Esophagus squamous epithelium (tissue), 5 donors: ENCODE results near the gene PRKG1. TPM values are rescaled to one million over a fixed set of nuclear protein-coding genes. Genes with fewer than 3 reads are reported as not detected.

ENCODE experiments used
- DNase-seq: peaks from one replicate; lab custom pipeline; 2025; lab: John Stamatoyannopoulos, UW
- H3K27ac ChIP-seq, 4 donors: fragments of 200-600 bp; sonication (generic); one replicate each; pipeline ENCODE4 v1.5.1; 2016 to 2019; ENCODE audit warnings: mild to moderate bottlenecking in 1 of 4
- H3K27me3 ChIP-seq, 4 donors: fragments of 200-600 bp; sonication (generic); 1 replicate in 3 of 4; 2 replicates in 1 of 4; pipeline versions ENCODE4 v1.5.1 to v1.6.0; 2017 to 2021; ENCODE audit warnings: antibody characterized with exemption in 1 of 4
- H3K36me3 ChIP-seq, 3 donors: fragments of 200-600 bp; sonication (generic); one replicate each; pipeline ENCODE4 v1.5.1; 2016 to 2019
- H3K4me1 ChIP-seq, 3 donors: fragments of 200-600 bp; sonication (generic); one replicate each; pipeline ENCODE4 v1.5.1; 2017 to 2019
- H3K4me3 ChIP-seq, 4 donors: fragments of 200-600 bp; sonication (generic); 1 replicate in 3 of 4; 2 replicates in 1 of 4; pipeline ENCODE4 v1.5.1; 2016 to 2019; ENCODE audit warnings: mild to moderate bottlenecking in 2 of 4, moderate library complexity in 1 of 4
- H3K9me3 ChIP-seq, 3 donors: fragments of 200-600 bp; sonication (generic); one replicate each; pipeline ENCODE4 v1.5.1; 2016 to 2019
- CTCF ChIP-seq, 6 experiments: fragments of 450-650 bp in 4 of 6; fragments of 200-600 bp in 2 of 6; sonication (generic) in 2 of 6; IDR thresholded peaks; one replicate each; pipeline ENCODE4 v1.5.1; 2016 to 2019; ENCODE audit warnings: antibody characterized with exemption in 6 of 6, mild to moderate bottlenecking in 4 of 6, moderate library complexity in 4 of 6
- POLR2A ChIP-seq, 4 donors: fragments of 450-650 bp; IDR thresholded peaks; one replicate each; pipeline ENCODE4 v1.6.1; 2017; ENCODE audit warnings: antibody characterized with exemption in 4 of 4, mild to moderate bottlenecking in 4 of 4, moderate library complexity in 3 of 4
- WGBS, 2 donors: methylation state at CpG; one replicate each; pipeline ENCODE4 v1.1.5; 2018; 5-methylcytosine and 5-hydroxymethylcytosine counted together
- intact Hi-C: fragments of 100-400 bp; cut with DNase I; formaldehyde crosslinking; loops from one replicate; pipeline ENCODE4 v1.15.0; 2022
- total RNA-seq, 4 donors: library from RNA; depleted of rRNA; stranded (reverse); fragments of >200 nt; gene quantifications; one replicate each; pipeline ENCODE4 v1.1.0, GENCODE V29; 2016
- donor health status: DM: yes; HTN: yes; CAD: no.

PRKG1 gene
- total RNA-seq, 4 donors from 2014 or later = 2.0 to 10.9 (median 3.8) TPM

- no peak for TF ChIP-seq CTCF (IDR thresholded peaks at IDR 0.05)
- no peak for TF ChIP-seq POLR2A (IDR thresholded peaks at IDR 0.05)
- intact Hi-C loops = no loop called here
- H3K36me3 ChIP-seq = no peaks in the 10 kb centered on the region
- no peaks in the 10 kb centered on the region for H3K9me3 ChIP-seq
- no peaks in the 10 kb centered on the region for H3K27me3 ChIP-seq
- peaks cover 0 to 13% (median 0%) of the 10 kb centered on the region in 3 donors for H3K4me1 ChIP-seq
- WGBS, 2 donors = 37 to 86% methylated on average over 2 to 5 of the region's 6 CpGs
- no peak for DNase-seq
- H3K4me3 ChIP-seq = peak overlapping the region in 1 of 4 donors; percentile 28
- peak overlapping the region in 3 of 4 donors; percentile 36 to 71 (median 55) for H3K27ac ChIP-seq
These were observed 9.1 kb downstream of the PRKG1 start for GRCh38 chr10:51083356-51083853.

GRCh38 chr10:51085204-51085603, 10.9 kb downstream of the PRKG1 start:
- 77 to 80% methylated on average over 5 of the region's 5 CpGs for WGBS, 2 donors
- Histone ChIP-seq H3K4me1 (peaks cover 0 to 9% (median 0%) of the 10 kb centered on the region in 3 donors), H3K4me3 (no peak overlapping the region), H3K27ac (no peak overlapping the region), H3K27me3 (no peaks in the 10 kb centered on the region), H3K9me3 (no peaks in the 10 kb centered on the region), H3K36me3 (no peaks in the 10 kb centered on the region)
- DNase-seq = no peak
- intact Hi-C loops = no loop called here
- no peak for TF ChIP-seq CTCF (IDR thresholded peaks at IDR 0.05)
- no peak for TF ChIP-seq POLR2A (IDR thresholded peaks at IDR 0.05)

GRCh38 chr10:51086710-51087109, 12.4 kb downstream of the PRKG1 start:
- Histone ChIP-seq H3K9me3 (no peaks in the 10 kb centered on the region), H3K4me3 (no peak overlapping the region), H3K36me3 (no peaks in the 10 kb centered on the region), H3K4me1 (peaks cover 0 to 6% (median 0%) of the 10 kb centered on the region in 3 donors), H3K27ac (no peak overlapping the region), H3K27me3 (no peaks in the 10 kb centered on the region)
- 62 to 66% methylated on average over 4 of the region's 4 CpGs for WGBS, 2 donors
- no peak for DNase-seq
- TF ChIP-seq POLR2A (IDR thresholded peaks at IDR 0.05) = no peak
- TF ChIP-seq CTCF (IDR thresholded peaks at IDR 0.05) = no peak
- intact Hi-C loops = no loop called here

- no peaks in the 10 kb centered on the region for H3K36me3 ChIP-seq
- TF ChIP-seq POLR2A (IDR thresholded peaks at IDR 0.05) = no peak
- no peaks in the 10 kb centered on the region for H3K27me3 ChIP-seq
- intact Hi-C loops = no loop called here
- H3K27ac ChIP-seq = no peak overlapping the region
- H3K9me3 ChIP-seq = no peaks in the 10 kb centered on the region
- DNase-seq = no peak
- H3K4me1 ChIP-seq = peaks cover 0 to 6% (median 0%) of the 10 kb centered on the region in 3 donors
- H3K4me3 ChIP-seq = no peak overlapping the region
These were observed 12.8 kb downstream of the PRKG1 start for GRCh38 chr10:51087114-51087513.

- DNase-seq = no peak
- intact Hi-C loops = no loop called here
- H3K9me3 ChIP-seq = no peaks in the 10 kb centered on the region
- H3K27me3 ChIP-seq = no peaks in the 10 kb centered on the region
- H3K4me3 ChIP-seq = no peak overlapping the region
- peaks cover 0 to 13% (median 0%) of the 10 kb centered on the region in 3 donors for H3K4me1 ChIP-seq
- TF ChIP-seq POLR2A (IDR thresholded peaks at IDR 0.05) = no peak
- TF ChIP-seq CTCF (IDR thresholded peaks at IDR 0.05) = no peak
- H3K36me3 ChIP-seq = no peaks in the 10 kb centered on the region
- H3K27ac ChIP-seq = no peak overlapping the region
These were observed 15.9 kb downstream of the PRKG1 start for GRCh38 chr10:51090190-51090589.

GRCh38 chr10:51092402-51092801, 18.1 kb downstream of the PRKG1 start:
- WGBS, 2 donors = 48 to 56% methylated on average over 2 of the region's 2 CpGs

More at GRCh38 chr10:51092402-51092801, 18.1 kb downstream of the PRKG1 start:
- Histone ChIP-seq H3K36me3 (no peaks in the 10 kb centered on the region), H3K4me3 (no peak overlapping the region), H3K27me3 (no peaks in the 10 kb centered on the region), H3K9me3 (no peaks in the 10 kb centered on the region), H3K27ac (no peak overlapping the region), H3K4me1 (peaks cover 0 to 13% (median 0%) of the 10 kb centered on the region in 3 donors)
- TF ChIP-seq CTCF (IDR thresholded peaks at IDR 0.05) (no peak), POLR2A (IDR thresholded peaks at IDR 0.05) (no peak)
- intact Hi-C loops = no loop called here
- no peak for DNase-seq
